ENCODE results near the gene NBL1. TPM values are rescaled to one million over a fixed set of nuclear protein-coding genes. Genes with fewer than 3 reads are reported as not detected.
A peak's percentile ranks its signal among the peaks of the same experiment; 100 is the strongest.

The NBL1 gene
- total and polyA plus RNA-seq, 4 donors: 62.1 to 427 (median 127) TPM

- H3K27ac ChIP-seq (ENCODE audit: low read depth, low read length): no peak overlapping the region
- H3K36me3 ChIP-seq (ENCODE audit: control insufficient read depth, insufficient read depth, low read length): no peaks in the 10 kb centered on the region
- H3K9me3 ChIP-seq (ENCODE audit: control insufficient read depth, insufficient read depth, low read length): peaks cover 3% of the 10 kb centered on the region
- no peak overlapping the region for H3K4me3 ChIP-seq (ENCODE audit: low read depth, low read length)
- 61% methylated on average over 6 of the region's 9 CpGs for WGBS (ENCODE audit: insufficient coverage)
- DNase-seq (ENCODE audit: low read depth in 4 of 6, low spot score in 6 of 6): no peak
- H3K4me1 ChIP-seq (ENCODE audit: control insufficient read depth, insufficient read depth, low read length): peaks cover 12% of the 10 kb centered on the region
- no peaks in the 10 kb centered on the region for H3K27me3 ChIP-seq (ENCODE audit: control insufficient read depth, insufficient read depth, low read length)
These were observed 41.9 kb downstream of the NBL1 start for GRCh38 chr1:19685994-19686393.

DNA sequence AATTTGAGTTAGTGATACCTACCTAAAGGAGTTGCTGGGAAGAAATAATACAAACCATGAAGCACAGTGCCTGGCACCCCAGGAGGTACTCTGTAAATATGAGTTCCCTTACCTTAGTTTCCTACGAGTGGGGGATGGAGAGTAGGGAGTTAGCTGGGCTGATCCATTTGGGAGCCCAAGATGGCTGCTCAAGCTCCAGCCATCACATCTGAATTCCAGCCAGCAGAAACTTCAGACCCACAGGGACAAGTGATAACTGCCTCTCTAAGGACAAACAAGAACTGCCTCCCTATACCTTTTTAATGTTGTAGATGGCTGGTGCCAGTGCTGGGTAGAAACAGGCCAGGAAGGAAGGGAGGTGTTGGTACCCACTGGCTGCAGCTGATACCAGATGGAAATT is 43.3 kb downstream of the NBL1 start:
- no peaks in the 10 kb centered on the region for H3K36me3 ChIP-seq (ENCODE audit: control insufficient read depth, insufficient read depth, low read length)
- peaks cover 3% of the 10 kb centered on the region for H3K9me3 ChIP-seq (ENCODE audit: control insufficient read depth, insufficient read depth, low read length)
- H3K4me1 ChIP-seq (ENCODE audit: control insufficient read depth, insufficient read depth, low read length): peaks cover 12% of the 10 kb centered on the region
- H3K27me3 ChIP-seq (ENCODE audit: control insufficient read depth, insufficient read depth, low read length): no peaks in the 10 kb centered on the region
- no CpG with 5 or more reads among the region's 1 CpG for WGBS (ENCODE audit: insufficient coverage)
- H3K4me3 ChIP-seq (ENCODE audit: low read depth, low read length): no peak overlapping the region
- no peak for DNase-seq (ENCODE audit: low read depth in 4 of 6, low spot score in 6 of 6)
- no peak overlapping the region for H3K27ac ChIP-seq (ENCODE audit: low read depth, low read length)

- Histone ChIP-seq H3K36me3 (ENCODE audit: control insufficient read depth, insufficient read depth, low read length) (no peaks in the 10 kb centered on the region), H3K4me3 (ENCODE audit: low read depth, low read length) (no peak overlapping the region), H3K9me3 (ENCODE audit: control insufficient read depth, insufficient read depth, low read length) (peaks cover 3% of the 10 kb centered on the region), H3K27me3 (ENCODE audit: control insufficient read depth, insufficient read depth, low read length) (no peaks in the 10 kb centered on the region), H3K27ac (ENCODE audit: low read depth, low read length) (no peak overlapping the region), H3K4me1 (ENCODE audit: control insufficient read depth, insufficient read depth, low read length) (peaks cover 9% of the 10 kb centered on the region)
- no peak for DNase-seq (ENCODE audit: low read depth in 4 of 6, low spot score in 6 of 6)
- WGBS (ENCODE audit: insufficient coverage): 84% methylated on average over 19 of the region's 19 CpGs
These were observed 44.1 kb downstream of the NBL1 start for GRCh38 chr1:19688041-19688842.

DNA sequence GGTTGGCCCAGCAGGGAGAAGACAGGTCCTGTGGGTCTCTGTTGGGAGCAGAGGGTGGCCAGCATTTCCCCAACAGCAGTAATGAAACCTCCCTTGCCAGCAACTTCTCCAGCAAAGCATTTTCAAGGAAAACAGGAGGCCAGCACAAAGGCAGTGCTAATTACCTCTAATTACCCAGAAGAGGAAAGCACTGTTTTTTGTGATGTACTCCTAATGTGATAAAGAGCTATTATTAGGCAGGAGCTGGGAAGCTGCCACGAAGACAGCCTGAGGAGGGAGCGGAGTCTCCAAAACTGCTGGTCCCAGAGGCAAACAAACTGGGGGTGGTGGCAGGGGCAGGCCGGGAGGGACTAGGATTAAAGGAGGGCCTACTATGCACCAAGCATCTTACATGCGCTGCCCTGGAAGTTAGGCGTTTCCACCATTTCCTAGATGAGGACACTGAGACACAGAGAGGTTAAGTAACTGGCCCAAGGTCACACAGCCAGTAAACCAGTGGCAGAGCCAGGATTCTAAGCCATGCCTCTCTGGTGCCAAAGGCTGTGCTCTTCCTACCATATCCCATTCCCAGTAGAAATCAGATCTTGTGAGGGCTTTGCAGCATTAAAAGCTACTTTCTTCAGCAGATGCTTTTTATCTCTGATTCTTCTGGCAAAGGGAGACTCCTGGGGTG is 45.1 kb downstream of the NBL1 start:
- H3K4me1 ChIP-seq (ENCODE audit: control insufficient read depth, insufficient read depth, low read length): peaks cover 9% of the 10 kb centered on the region
- WGBS (ENCODE audit: insufficient coverage): 72% methylated on average over 4 of the region's 5 CpGs

DNA sequence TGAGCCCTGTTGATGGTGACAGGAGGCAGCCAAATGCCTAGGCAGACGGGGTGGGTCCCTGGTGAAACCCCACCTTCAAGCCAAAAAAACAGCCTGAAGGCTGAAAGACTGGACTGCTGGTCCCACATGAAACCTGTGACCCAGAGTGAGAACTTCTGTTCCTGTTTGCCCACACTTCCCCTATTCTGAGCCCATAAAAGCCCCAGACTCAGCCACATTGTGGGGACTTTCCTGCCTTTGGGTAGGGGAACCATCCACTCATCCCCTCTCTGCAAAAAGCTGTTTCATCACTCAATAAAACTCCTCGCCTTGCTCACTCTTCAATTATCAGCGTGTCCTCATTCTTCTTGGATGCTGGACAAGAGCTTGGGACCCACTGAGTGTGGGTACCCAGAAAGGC is 45.7 kb downstream of the NBL1 start:
- no peak for DNase-seq (ENCODE audit: low read depth in 4 of 6, low spot score in 6 of 6)
- Histone ChIP-seq H3K27ac (ENCODE audit: low read depth, low read length) (no peak overlapping the region), H3K27me3 (ENCODE audit: control insufficient read depth, insufficient read depth, low read length) (no peaks in the 10 kb centered on the region), H3K4me3 (ENCODE audit: low read depth, low read length) (no peak overlapping the region), H3K9me3 (ENCODE audit: control insufficient read depth, insufficient read depth, low read length) (peaks cover 3% of the 10 kb centered on the region), H3K36me3 (ENCODE audit: control insufficient read depth, insufficient read depth, low read length) (peaks cover 3% of the 10 kb centered on the region), H3K4me1 (ENCODE audit: control insufficient read depth, insufficient read depth, low read length) (peaks cover 9% of the 10 kb centered on the region)
- WGBS (ENCODE audit: insufficient coverage): 95% methylated on average over 3 of the region's 3 CpGs

More for the DNA sequence above, 45.1 kb downstream of the NBL1 start:
- H3K4me3 ChIP-seq (ENCODE audit: low read depth, low read length): no peak overlapping the region
- DNase-seq (ENCODE audit: low read depth in 4 of 6, low spot score in 6 of 6): peak in 1 of 6 donors; percentile 70
- peaks cover 3% of the 10 kb centered on the region for H3K9me3 ChIP-seq (ENCODE audit: control insufficient read depth, insufficient read depth, low read length)
- no peak overlapping the region for H3K27ac ChIP-seq (ENCODE audit: low read depth, low read length)
- no peaks in the 10 kb centered on the region for H3K27me3 ChIP-seq (ENCODE audit: control insufficient read depth, insufficient read depth, low read length)
- peaks cover under 1% of the 10 kb centered on the region for H3K36me3 ChIP-seq (ENCODE audit: control insufficient read depth, insufficient read depth, low read length)

DNA sequence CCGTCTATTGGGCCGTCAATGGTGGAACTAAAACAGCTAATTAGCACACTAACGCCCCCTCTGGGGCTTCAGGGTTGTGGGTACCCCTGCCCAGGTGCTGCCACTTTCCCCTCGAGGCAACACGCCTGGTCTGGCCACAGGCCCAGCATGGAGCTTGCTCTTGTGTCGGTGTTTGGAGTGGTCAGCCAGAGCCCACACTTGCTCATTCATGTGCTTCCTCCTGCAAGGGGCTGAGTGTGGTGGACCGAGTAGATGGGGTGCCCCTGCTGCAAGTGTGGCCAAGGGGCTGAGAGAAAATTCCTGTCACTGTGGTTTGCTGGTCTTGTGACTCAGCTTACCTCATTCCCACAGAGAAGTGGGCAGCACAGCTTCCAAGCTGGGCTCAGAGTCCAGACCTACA is 46.2 kb downstream of the NBL1 start:
- peaks cover 3% of the 10 kb centered on the region for H3K36me3 ChIP-seq (ENCODE audit: control insufficient read depth, insufficient read depth, low read length)
- no peak overlapping the region for H3K27ac ChIP-seq (ENCODE audit: low read depth, low read length)
- WGBS (ENCODE audit: insufficient coverage): 90% methylated on average over 5 of the region's 7 CpGs
- H3K27me3 ChIP-seq (ENCODE audit: control insufficient read depth, insufficient read depth, low read length): no peaks in the 10 kb centered on the region
- peaks cover 3% of the 10 kb centered on the region for H3K9me3 ChIP-seq (ENCODE audit: control insufficient read depth, insufficient read depth, low read length)
- DNase-seq (ENCODE audit: low read depth in 4 of 6, low spot score in 6 of 6): no peak
- peaks cover 13% of the 10 kb centered on the region for H3K4me1 ChIP-seq (ENCODE audit: control insufficient read depth, insufficient read depth, low read length)
- H3K4me3 ChIP-seq (ENCODE audit: low read depth, low read length): no peak overlapping the region

DNA sequence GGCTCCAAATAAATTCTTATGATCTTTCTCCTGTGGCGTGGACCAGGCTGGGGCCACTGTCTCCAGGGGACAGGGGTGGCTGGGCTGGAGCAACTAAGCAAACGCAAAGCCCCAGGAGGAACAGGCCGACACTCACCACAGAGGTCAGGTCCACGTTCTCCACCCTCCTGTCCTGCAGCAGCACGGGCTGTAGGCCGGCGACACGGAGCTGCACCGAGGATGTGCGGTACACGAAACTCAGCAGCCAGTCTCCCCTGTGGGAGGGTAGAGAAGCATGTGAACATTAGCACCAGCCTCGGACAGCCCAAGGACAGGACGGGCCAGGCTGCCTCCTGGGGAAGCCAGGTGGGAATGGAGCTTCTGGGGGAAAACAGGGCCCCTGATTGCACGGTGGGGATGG is 50.2 kb downstream of the NBL1 start:
- 85% methylated on average over 14 of the region's 14 CpGs for WGBS (ENCODE audit: insufficient coverage)
- no peaks in the 10 kb centered on the region for H3K27me3 ChIP-seq (ENCODE audit: control insufficient read depth, insufficient read depth, low read length)
- no peak overlapping the region for H3K4me3 ChIP-seq (ENCODE audit: low read depth, low read length)
- H3K4me1 ChIP-seq (ENCODE audit: control insufficient read depth, insufficient read depth, low read length): peaks cover 7% of the 10 kb centered on the region
- DNase-seq (ENCODE audit: low read depth in 4 of 6, low spot score in 6 of 6): no peak
- H3K9me3 ChIP-seq (ENCODE audit: control insufficient read depth, insufficient read depth, low read length): no peaks in the 10 kb centered on the region
- H3K36me3 ChIP-seq (ENCODE audit: control insufficient read depth, insufficient read depth, low read length): peaks cover 3% of the 10 kb centered on the region
- H3K27ac ChIP-seq (ENCODE audit: low read depth, low read length): no peak overlapping the region

- no peak for DNase-seq (ENCODE audit: low read depth in 4 of 6, low spot score in 6 of 6)
- Histone ChIP-seq H3K4me1 (ENCODE audit: control insufficient read depth, insufficient read depth, low read length) (peaks cover 8% of the 10 kb centered on the region), H3K27me3 (ENCODE audit: control insufficient read depth, insufficient read depth, low read length) (no peaks in the 10 kb centered on the region), H3K9me3 (ENCODE audit: control insufficient read depth, insufficient read depth, low read length) (no peaks in the 10 kb centered on the region), H3K27ac (ENCODE audit: low read depth, low read length) (no peak overlapping the region), H3K36me3 (ENCODE audit: control insufficient read depth, insufficient read depth, low read length) (peaks cover 3% of the 10 kb centered on the region), H3K4me3 (ENCODE audit: low read depth, low read length) (no peak overlapping the region)
- WGBS (ENCODE audit: insufficient coverage): 85% methylated on average over 7 of the region's 7 CpGs
These were observed 51.7 kb downstream of the NBL1 start for GRCh38 chr1:19695772-19696171.

GRCh38 chr1:19696820-19697219 is 52.7 kb downstream of the NBL1 start:
- H3K27ac ChIP-seq (ENCODE audit: low read depth, low read length): no peak overlapping the region
- no peak for DNase-seq (ENCODE audit: low read depth in 4 of 6, low spot score in 6 of 6)
- WGBS (ENCODE audit: insufficient coverage): 100% methylated on average over 8 of the region's 8 CpGs
- H3K36me3 ChIP-seq (ENCODE audit: control insufficient read depth, insufficient read depth, low read length): peaks cover 3% of the 10 kb centered on the region
- H3K4me1 ChIP-seq (ENCODE audit: control insufficient read depth, insufficient read depth, low read length): peaks cover 8% of the 10 kb centered on the region
- H3K9me3 ChIP-seq (ENCODE audit: control insufficient read depth, insufficient read depth, low read length): no peaks in the 10 kb centered on the region
- no peaks in the 10 kb centered on the region for H3K27me3 ChIP-seq (ENCODE audit: control insufficient read depth, insufficient read depth, low read length)
- no peak overlapping the region for H3K4me3 ChIP-seq (ENCODE audit: low read depth, low read length)

GRCh38 chr1:19698181-19698580 is 54.1 kb downstream of the NBL1 start:
- Histone ChIP-seq H3K36me3 (ENCODE audit: control insufficient read depth, insufficient read depth, low read length) (peaks cover 3% of the 10 kb centered on the region), H3K27me3 (ENCODE audit: control insufficient read depth, insufficient read depth, low read length) (no peaks in the 10 kb centered on the region), H3K4me3 (ENCODE audit: low read depth, low read length) (no peak overlapping the region), H3K27ac (ENCODE audit: low read depth, low read length) (no peak overlapping the region), H3K9me3 (ENCODE audit: control insufficient read depth, insufficient read depth, low read length) (no peaks in the 10 kb centered on the region), H3K4me1 (ENCODE audit: control insufficient read depth, insufficient read depth, low read length) (peaks cover 8% of the 10 kb centered on the region)
- WGBS (ENCODE audit: insufficient coverage): 94% methylated on average over 3 of the region's 4 CpGs
- no peak for DNase-seq (ENCODE audit: low read depth in 4 of 6, low spot score in 6 of 6)
